Tongue (tissue), 2 donors: Measurements from ENCODE around the gene EDDM3A. TPM values are rescaled to one million over a fixed set of nuclear protein-coding genes. Genes with fewer than 3 reads are reported as not detected.
"Not testable (repeated sequence)": the region's sequence is repeated elsewhere in the genome, so short reads cannot be mapped to it uniquely, and the experiment has no call there.

ENCODE experiments used
- DNase-seq: peaks from one replicate; pipeline ENCODE4 v3.0.0-alpha.2; 2015
- total RNA-seq: library from RNA; depleted of rRNA; stranded (reverse); fragments of >200 nt; gene quantifications from one replicate; pipeline ENCODE4 v1.2.3, GENCODE V29; 2014

EDDM3A gene, protein sequence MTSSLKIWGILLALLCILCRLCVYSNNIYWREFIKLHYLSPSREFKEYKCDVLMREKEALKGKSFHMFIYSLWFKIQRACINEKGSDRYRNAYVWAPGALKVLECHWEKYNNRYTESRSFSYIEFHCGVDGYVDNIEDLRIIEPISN
- not detected for total RNA-seq

DNA sequence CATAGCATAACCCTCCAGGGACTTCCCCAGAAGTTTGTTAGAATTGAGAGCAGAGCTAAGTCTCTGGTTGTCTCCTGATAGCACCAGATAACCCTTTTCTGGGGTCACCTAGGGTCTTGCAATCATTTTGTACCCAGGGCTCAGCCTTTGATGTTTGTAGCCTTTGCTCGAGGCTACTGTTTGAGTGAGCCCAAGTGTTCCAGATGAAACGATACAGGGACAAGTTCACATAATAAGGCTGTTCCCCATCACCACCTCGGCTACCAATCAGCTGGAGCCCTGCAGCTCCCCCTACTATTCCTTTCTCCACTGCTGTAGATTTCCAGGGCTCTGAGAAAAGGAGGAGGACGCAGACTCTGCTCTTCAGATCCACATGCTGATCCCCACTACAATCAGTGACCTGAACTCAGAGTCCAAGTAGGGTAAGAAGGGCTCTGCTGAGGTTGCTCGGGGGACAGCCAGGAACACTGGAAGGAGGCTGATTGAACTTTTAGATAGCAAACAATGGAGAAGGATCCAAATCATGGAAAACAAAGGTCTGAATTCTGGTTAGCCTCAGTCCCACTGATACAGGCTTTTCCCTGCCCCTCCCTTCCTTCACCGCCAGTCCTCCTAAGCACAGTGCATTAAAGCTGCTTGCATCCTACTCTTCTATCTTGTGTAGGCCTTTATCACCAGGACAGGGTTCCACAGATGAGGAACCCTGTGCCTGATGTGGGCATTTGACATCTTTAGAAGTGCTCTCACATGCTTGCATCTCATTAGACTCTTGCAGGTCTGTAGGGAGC lies at the start of gene EDDM3A:
Gene EDDM3A, plus strand, starts transcription at position 317 of the 788 bp plus-strand sequence. CDS start 1,694 bp downstream, outside the sequence.
- DNase-seq, result no peak

DNA sequence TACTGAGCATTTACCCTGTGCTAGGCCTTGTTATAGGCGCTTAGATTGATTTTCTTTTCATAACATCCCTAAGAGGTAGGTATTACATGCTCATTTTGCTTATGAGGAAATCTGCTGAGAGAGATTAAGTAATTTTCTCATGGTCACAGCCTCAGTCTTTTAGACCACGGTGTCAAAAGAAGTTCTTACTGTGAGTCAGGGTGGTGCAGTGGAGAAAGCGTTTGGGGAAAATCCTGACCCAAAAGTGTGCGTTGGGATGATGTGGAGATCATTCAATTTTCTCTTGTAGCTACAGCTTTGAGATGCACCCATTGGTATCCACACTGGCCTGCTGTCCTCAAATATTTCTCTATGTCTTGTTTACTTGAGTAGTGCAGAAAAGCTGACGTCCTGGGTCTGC lies 48.9 kb upstream of the EDDM3A start:
- DNase-seq, result no peak

DNA sequence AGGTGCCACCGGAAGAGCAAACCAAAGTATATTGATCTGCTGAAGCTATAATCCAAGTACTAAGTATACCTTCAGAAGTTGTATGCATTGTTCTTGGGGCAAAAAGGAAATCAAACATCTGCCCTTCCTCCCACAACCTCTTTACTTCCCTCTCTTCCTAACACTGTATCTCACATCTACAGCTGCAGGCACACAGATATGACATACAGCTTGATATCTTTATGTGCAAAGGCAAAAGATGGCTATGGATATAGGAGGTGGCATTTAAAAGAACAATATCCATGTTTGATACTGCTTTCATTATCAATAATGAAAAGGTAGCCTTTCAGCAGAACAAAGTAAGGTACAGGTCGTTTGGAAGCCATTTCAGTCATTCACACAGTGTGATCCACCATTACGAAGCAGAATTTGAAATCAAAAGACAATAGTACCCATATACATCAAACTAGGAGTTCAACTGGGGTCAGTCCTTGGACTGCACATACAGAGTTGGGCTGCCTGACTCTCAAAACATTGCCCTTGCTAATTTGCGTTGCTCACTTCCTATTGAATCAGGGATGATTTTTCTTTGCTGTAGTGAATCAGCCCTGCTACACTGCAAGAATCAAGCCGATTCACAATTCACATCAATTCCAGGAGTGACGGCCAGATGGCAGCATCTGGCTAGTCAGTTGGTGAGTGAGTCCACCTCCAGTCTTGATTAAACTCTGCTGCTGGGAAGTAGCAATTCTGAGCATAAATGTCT lies 48.2 kb upstream of the EDDM3A start:
- peak; percentile 81 for DNase-seq

DNA sequence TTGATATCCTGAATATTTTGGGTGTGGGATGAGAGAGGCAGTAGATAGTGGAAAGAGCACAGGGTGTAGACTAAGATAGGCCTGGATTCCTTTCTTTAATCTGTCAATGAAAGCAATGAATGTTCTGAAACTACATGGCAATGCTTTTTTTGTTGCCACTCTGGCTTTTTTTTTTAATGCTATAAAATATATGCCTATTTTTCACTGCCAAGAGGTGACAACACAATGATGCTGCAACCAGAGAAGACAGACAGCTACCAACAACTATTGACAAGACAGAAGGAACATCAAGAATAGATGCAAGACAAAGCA lies 47.7 kb upstream of the EDDM3A start:
- no peak for DNase-seq

DNA sequence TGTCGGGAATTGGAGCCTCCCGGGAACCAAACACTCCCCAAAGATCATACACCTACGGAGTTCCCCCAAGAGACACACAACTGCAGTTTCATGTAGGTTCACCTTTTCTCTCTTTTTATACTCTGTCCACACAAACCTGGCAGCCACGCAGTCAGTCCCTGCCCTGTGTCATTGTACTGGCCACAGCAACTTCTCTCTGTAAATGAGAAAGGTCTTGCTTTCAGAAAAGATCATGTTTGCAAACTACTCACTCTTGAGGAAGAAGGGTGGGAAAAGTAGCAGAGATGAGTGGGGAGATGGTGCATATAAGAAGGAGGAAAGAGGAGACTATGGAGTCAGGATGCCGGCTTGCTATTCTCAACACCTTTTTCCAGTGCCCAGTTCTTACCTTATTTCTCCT lies 46.8 kb upstream of the EDDM3A start:
- DNase-seq, result no peak

DNA sequence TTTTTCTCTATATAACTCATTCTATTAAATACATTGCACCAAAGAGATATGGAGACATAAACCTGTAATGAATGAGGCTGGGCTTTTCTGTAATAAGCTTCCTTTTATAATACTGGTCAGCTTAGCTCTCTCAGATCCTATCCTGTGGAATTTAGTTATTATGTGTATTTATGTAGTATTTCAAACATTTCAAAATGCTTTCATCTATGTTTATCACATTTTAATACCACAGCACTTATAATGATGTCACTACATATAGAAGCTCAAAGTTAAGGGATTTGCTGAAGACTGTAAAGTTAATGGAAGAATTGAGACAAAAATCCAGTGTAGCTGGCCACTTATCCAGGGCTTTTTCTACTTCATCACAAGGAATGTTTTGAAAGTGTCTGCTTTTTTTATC lies 45.8 kb upstream of the EDDM3A start:
- DNase-seq, result no peak

DNA sequence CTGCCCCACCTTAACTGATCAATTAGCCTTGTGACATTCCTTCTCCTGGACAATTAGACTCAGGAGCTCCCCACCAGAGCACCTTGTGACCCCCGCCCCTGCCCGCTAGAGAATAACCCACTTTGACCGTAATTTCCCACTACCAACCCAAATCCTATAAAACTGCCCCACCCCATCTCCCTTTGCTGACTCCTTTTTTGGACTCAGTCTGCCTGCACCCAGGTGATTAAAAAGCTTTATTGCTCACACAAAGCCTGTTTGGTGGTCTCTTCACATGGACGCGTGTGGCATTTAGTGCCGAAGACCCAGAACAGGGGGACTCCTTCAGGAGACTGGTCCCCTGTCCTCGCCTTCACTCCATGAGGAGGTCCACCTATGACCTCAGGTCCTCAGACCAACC lies 44.7 kb upstream of the EDDM3A start:
- DNase-seq, result not testable (repeated sequence)

DNA sequence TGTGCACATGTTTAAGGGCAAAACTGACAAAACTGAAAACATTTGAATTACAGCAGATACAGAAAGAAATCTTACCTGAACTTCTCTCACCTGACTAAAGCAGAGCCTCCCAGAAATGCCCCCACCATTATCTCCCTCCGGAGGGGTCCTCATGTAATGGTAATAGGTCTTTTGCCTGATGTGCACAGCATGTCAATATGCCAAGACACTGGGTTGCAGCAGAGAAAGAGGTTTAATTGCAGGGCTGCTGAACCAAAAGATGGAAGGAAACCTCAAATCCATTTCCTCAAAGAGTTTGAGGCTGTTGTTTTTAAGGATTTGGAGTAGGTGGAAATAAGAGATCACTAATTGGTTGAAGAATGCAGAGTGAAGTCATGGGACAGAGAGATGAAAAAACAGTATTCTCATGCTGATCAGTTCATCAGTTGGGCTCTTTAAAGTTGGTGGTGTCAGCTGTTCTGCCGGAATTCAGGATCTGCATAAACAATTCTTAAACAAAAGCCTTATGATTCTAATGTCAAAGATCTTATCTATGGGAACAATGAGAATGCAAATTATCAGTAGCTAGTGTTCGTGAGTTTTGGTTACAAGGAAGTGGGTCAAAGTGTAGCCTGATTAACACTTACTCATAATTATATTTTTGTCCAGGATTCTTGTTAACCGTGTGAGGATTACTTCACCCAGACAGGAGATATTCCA lies 38.9 kb upstream of the EDDM3A start:
- no peak for DNase-seq

DNA sequence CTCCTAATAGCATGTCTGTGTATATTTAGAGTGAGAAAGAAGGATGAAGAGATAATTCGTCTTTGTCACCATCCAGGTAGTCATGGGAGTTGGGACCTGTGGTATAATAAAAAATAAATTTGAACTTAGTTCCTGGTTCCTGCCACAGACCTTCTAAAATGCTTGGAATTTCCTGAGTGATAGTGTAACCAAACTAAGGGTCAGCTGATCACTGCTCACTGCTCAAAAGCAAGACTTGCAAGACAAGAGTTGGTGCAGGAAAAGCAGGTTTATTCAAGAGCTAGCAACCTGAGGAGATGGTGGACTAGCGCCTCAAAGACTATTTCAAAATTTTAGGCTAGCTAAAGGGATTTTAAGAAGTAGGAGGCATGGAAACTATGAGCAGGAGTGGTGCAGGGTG lies 38.1 kb upstream of the EDDM3A start:
- no peak for DNase-seq

DNA sequence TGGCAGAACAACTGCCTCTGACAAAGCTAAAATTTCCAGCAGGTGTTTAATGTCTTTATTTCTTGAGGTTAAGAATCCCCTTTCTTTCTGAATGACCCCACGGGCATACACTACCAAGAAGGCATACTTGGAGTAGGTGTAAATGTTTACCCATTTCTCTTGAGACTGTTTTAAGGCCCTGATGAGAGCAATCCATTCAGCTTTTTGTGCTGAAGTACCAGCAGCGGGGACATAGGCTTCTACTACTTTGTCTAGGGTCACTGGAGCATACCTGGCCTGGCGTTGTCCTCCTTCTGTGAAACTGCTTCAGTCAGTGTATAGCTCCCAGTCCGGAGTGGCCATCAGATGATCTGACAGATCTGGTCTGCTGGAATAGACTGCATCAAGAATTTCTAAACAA lies 34.4 kb upstream of the EDDM3A start:
- no peak for DNase-seq

DNA sequence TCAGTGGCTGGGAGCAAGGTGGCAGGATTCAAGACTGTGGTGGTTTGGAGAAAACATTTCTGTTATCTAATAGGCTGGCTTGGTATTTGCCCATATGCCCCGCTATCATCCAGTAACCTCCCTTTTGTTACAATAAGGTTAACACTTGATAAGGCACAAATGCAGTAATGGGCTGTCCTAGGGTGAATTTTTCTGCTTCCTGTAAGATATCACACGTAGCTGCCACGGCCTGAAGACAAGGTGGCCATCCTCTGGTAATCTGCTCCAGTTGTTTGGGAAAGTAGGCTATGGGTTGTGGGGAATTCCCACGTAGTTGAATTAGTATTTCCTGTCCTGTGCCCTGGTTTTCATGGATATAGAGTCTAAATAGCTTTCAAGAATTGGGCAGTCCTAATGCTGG lies 34.0 kb upstream of the EDDM3A start:
- DNase-seq, result no peak

DNA sequence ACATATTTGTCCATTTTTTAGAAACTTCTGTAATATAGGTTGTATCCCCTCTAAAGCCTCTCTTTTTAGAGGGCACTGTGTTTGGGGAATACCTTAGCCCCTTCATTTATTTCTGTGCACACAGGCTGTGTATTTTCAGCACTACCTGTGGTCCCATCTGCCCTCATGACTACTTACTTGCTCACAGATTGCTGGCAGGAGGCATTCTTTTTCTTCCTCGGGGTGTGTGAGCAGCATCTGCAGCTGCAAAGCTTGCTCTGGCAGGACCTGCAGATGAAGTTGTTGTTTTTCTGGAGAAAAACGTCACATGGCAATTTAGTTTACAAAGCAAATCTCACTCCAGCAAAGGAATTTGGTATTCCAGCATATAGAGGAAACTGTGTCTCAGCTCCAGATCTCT lies 32.8 kb upstream of the EDDM3A start:
- no peak for DNase-seq

DNA sequence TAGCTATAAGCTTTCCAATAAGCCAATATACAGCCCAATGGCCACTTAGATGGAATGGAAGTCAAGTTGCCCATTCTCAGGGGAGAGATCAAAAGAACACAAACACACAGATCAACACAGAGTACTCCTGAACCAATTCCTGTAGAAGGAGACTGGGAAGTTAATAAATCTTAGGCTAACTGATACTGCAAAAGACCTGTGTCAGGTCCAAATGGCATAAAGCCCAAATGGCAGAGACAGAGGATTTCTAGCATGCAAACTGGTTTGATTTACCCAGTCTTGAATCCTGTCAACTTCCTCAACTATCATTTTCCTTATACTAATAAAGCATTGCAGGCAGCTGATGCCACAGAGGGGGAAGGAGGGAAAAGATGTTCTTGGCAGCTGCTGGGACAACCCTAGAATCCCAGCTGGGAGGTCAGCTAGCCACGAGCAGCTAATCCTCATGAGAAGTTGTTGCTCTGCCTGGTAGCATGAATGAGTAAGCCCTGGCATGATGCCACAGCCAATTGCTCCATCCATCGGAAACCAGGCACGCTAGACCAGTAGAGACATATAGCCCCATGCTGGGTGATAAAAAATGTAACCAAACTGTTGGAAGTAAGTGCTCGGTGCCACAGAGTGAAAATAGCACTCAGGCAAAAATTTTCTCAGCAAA lies 31.0 kb upstream of the EDDM3A start:
- DNase-seq, result peak; percentile 22

DNA sequence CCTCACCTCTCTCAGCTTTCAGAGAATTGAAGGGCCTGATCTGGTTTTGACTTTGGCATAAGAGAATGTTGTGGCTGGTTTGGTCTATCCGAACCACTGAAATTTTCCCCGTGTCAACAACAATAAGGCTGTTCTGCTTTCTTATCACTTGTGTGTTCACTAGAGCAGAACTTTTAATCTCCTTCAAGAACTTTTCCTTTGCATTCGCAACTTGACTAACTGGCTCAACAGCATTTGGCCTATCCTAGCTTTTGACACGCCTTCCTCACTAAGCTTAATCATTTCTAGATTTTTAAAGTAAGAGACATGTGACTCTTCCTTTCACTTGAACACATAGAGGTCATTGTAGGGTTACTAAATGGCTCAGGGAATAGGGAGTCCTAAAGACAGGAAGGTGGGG lies 25.9 kb upstream of the EDDM3A start:
- DNase-seq, result peak; percentile 10

DNA sequence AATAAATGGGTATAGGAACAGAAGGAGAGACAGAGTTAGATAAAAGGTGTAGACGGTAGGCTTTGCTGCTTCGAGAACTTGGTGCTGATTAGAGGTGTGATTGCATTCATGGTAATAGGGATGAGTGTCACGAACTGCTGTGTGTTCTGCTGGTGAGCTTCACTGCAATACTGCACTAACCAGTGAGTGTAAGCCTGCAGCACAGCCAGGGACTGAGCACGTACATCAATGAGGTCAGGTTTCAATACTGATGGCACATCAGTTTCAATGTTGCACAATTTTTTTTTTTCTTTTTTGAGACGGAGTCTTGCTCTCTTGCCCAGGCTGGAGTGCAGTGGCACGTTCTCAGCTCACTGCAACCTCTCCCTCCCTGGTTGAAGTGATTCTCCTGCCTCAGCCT lies 24.9 kb upstream of the EDDM3A start:
- no peak for DNase-seq

DNA sequence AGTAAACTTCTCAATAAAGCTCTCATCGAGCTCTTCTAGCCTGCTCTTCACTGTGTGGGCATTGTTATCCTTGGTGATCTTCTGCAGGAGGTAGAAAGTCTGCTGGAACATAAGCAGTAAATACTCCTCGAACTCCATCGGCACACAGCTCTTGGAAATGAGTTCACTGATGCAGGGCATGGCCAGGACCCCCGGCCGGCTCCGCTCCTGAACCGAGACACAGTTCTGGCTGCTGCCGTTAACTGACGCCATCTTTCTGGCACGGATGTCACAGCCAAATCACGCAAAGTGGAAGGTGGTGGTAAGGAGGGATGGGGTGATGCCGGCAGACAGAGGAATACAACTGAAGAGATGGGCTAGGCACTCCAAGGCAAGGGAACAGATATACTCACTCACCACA lies 23.7 kb upstream of the EDDM3A start:
- no peak for DNase-seq

DNA sequence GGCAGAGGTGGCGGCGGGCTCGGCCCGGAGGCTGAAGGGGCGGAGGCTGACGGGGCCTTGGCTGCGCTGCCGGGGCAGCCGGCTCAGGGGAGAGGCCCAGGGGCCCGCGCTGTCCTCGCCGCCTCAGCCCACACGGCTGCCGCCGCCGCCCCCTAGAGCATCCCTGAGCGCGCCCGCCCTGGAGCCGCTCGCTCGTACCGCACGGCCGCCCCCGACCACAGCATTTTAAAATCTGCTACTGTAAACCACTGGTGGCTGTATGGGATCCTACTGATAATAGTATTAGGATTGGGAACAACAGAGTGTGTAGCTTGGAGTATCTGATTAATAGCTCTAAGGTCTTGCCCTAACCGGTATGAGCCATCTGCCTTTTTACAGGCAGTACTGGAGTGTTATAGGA lies 22.2 kb upstream of the EDDM3A start:
- DNase-seq, result no peak

DNA sequence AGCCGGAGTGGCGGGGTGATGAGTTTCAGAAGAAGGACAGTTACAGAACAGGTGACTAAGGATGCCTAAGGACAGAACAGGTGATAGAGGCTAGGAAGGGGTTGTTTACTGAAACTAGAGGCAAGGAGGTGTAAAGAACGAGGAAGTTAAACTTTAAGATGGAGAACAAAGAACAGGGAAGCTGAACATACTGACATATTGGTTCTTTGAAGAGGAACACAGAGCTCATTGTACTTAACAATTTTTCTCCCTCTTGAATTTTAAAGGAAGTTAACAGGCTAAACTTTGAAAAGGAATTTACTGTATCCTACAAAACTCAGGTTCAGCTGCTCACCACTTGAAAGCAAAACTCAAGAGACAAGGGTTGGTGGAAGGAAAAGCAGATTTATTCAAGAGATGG lies 19.6 kb upstream of the EDDM3A start:
- DNase-seq, result not testable (repeated sequence)

DNA sequence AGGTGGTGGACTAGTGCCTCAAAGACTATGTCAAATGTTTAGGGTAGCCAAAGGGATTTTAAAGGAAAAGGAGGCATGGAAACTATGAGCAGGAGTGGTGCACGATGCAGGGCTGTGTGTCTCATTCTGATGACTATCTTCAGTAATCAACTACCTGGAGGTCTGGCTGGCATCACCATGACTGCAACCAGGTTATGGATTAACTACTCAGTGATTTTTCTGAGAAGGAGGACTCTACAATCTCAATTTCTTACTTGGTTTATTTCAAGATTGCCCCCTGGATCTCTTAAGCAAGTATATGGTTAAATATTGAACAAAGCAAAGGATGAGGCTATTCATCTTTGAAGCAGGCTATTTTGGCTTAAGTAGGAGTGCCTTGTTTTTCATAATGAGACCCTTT lies 19.2 kb upstream of the EDDM3A start:
- DNase-seq, result no peak

DNA sequence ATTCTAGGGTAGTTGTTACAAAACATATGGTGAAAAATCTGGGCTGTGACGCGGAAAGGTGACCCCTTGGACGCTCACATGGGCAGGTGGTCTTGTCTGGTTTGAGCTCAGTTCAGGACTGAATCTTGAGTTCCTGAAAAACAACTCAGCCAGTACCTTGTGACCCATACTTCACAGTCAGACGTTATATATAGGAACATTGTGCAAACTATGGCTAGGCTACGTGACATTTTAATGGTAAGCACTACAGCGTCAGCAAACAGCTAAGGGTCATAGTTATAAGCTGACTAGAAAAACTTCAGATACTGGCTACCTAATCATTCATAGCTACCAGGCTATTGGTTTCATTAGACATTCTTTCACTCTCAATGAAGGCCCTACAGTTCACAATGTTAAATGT lies 14.8 kb upstream of the EDDM3A start:
- no peak for DNase-seq

DNA sequence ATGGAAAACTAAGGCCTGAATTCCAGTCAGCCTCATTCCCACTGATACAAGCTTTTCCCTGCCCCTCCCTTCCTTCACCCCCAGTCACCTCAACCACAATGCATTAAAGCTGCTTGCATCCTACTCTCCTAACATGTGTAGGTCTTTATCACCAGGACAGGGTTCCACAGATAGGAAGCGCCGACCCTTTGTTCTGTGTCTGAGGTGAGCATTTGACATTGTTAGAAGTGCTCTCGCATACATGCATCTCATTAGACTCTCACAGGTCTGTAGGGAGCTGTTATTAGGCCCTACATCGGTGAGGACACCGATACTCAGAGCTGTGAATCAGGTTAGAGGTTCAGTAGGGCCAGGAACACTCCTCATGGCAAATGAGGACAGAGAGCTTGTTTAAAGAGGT lies 13.2 kb upstream of the EDDM3A start:
- DNase-seq, result no peak

DNA sequence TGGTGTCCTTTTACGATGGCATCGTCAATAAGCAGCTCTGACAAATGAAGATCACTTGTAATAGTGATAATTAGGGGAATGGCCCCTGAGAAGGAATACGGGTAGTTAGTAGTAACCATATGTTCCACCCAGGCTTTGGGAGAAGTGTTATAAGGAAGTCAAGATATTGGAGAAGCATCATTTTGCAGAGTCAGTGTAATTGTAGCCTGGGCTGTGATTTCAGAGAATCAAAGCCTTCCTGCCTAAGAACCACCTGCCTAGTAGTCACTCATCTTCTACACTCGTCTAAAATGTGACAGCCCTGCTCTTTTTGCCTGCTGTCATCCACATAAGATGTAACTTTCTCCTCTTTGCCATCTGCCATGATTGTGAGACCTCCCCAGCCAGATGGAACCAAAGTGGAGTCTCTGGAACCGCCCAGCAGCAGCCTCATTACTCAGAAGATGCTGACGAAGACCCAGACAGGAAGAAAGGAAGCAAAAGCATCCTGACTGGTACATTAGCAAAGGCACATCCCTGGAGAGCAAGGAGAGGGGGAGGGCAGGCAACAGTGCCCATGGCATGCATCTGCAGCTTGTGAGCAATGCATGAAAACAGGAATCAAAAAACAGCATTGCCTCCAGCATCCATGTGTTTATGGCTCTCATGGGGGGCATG lies 12.6 kb upstream of the EDDM3A start:
- no peak for DNase-seq
